Panc1 (cell line): ENCODE measurements around the gene SLC27A1. TPM values are rescaled to one million over a fixed set of nuclear protein-coding genes. Genes with fewer than 3 reads are reported as not detected.

Experiments
- ATAC-seq: fragments of 200-7000 bp; cut with Tn5 transposase; 2 replicates; pipeline ENCODE4 v1.9.1; 2020; ENCODE audit warnings: mild to moderate bottlenecking, moderate library complexity
- BruUV-seq: library from RNA; stranded (reverse); fragments of 400-500 nt; replicated peaks from 2 replicates; lab custom pipeline; 2021; lab: Mats Ljungman, UMichigan
- CTCF ChIA-PET: fragments of 300-600 bp; sonication (Branson Sonifier 250); formaldehyde crosslinking; loops from one replicate; lab custom pipeline; 2022; ENCODE audit warnings: antibody characterized with exemption; lab: Charles Lee
- POLR2A ChIA-PET: fragments of 300-600 bp; sonication (Branson Sonifier 250); formaldehyde crosslinking; loops from one replicate; lab custom pipeline; 2022; ENCODE audit warnings: antibody characterized with exemption; lab: Charles Lee
- DNase-seq: peaks from one replicate; pipeline ENCODE4 v3.0.0-alpha.2; 2010; ENCODE audit warnings: low read depth, low spot score
- H3K27ac ChIP-seq: 2 replicates; pipeline ENCODE4 v1.5.1; 2011; ENCODE audit warnings: mild to moderate bottlenecking, low read length, inconsistent platforms
- H3K27me3 ChIP-seq: fragments of 200-500 bp; sonication (Bioruptor generic); 2 replicates; pipeline ENCODE4 v1.6.0; 2014; ENCODE audit warnings: low read length, inconsistent platforms; ENCODE audit not compliant: control insufficient read depth, insufficient read depth
- H3K36me3 ChIP-seq: fragments of 200-500 bp; sonication (Bioruptor generic); 2 replicates; pipeline ENCODE4 v1.5.1; 2014; ENCODE audit warnings: inconsistent platforms, mild to moderate bottlenecking, low read length, moderate library complexity; ENCODE audit not compliant: control insufficient read depth, insufficient read depth
- H3K4me1 ChIP-seq: 2 replicates; pipeline ENCODE4 v1.5.1; 2011; ENCODE audit warnings: inconsistent platforms, mild to moderate bottlenecking, low read length, moderate library complexity; ENCODE audit not compliant: control insufficient read depth, insufficient read depth
- H3K4me3 ChIP-seq, 2 experiments: 2 replicates each; pipeline ENCODE4 v1.5.1; 2011 to 2012; ENCODE audit warnings: low read depth in 2 of 2, low read length in 2 of 2, mild to moderate bottlenecking in 2 of 2, inconsistent platforms in 1 of 2, moderate library complexity in 1 of 2
- H3K9me3 ChIP-seq: fragments of 200-500 bp; sonication (Bioruptor generic); 2 replicates; pipeline ENCODE4 v1.5.1; 2014; ENCODE audit warnings: low read depth, mild to moderate bottlenecking, inconsistent platforms, low read length, moderate library complexity; ENCODE audit not compliant: control insufficient read depth, insufficient read depth
- CTCF ChIP-seq: fragments of 450-650 bp; IDR thresholded peaks from 2 replicates; pipeline ENCODE4 v1.5.1; 2017; ENCODE audit warnings: mild to moderate bottlenecking
- POLR2AphosphoS5 ChIP-seq: IDR thresholded peaks from 2 replicates; pipeline ENCODE4 v1.6.1; 2012; ENCODE audit warnings: mild to moderate bottlenecking, low read depth, low read length, moderate library complexity
- REST ChIP-seq, 2 experiments: IDR thresholded peaks; 2 replicates each; pipeline ENCODE4 v1.6.1; 2011 to 2012; ENCODE audit warnings: low read depth in 2 of 2, control low read depth in 1 of 2, low read length in 1 of 2, mild to moderate bottlenecking in 1 of 2, moderate library complexity in 1 of 2; ENCODE audit not compliant: insufficient read depth in 1 of 2
- SIN3A ChIP-seq: IDR thresholded peaks from 2 replicates; pipeline ENCODE4 v1.6.1; 2012; ENCODE audit warnings: low read depth, mild to moderate bottlenecking, low read length, moderate library complexity, borderline replicate concordance; ENCODE audit not compliant: insufficient read depth
- TCF7L2 ChIP-seq: IDR thresholded peaks from 2 replicates; pipeline ENCODE4 v1.6.1; 2011; ENCODE audit warnings: mild to moderate bottlenecking, low read depth, low read length, inconsistent platforms
- in situ Hi-C: cut with HindIII; loops from 2 replicates; pipeline ENCODE4 v1.10.0; 2016; ENCODE audit warnings: low sequenced_read_pairs, low pct_unique_long_range_greater_than_20kb
- intact Hi-C: fragments of 100-400 bp; cut with micrococcal nuclease; formaldehyde crosslinking; loops from one replicate; pipeline ENCODE4 v1.10.0; 2022; ENCODE audit not compliant: unreplicated experiment
- total RNA-seq: library from RNA; stranded (reverse); gene quantifications from one replicate; pipeline ENCODE4 v1.2.1, GENCODE V29; 2021; ENCODE audit not compliant: unreplicated experiment

Gene SLC27A1
- total RNA-seq, 1 experiment from 2014 or later, result 5.4 TPM

- intact Hi-C loops (no loop called here), in situ Hi-C loops (no loop called here)
- POLR2A ChIA-PET, result no interaction called here
- ATAC-seq (no peak), DNase-seq (no peak)
- no peaks in the 10 kb centered on the region for H3K36me3 ChIP-seq
- no TSS peak for BruUV-seq
- H3K4me3 ChIP-seq, result no peak overlapping the region
- H3K27me3 ChIP-seq, result no peaks in the 10 kb centered on the region
- H3K4me1 ChIP-seq, result no peaks in the 10 kb centered on the region
- TF ChIP-seq TCF7L2 (no peak), POLR2AphosphoS5 (no peak), CTCF (no peak), REST (IDR thresholded peaks at IDR 0.05; ENCODE audit: insufficient read depth in 1 of 2, low read depth in 2 of 2, low read length in 1 of 2) (no peak), SIN3A (no peak)
- H3K9me3 ChIP-seq, result no peaks in the 10 kb centered on the region
- no peak overlapping the region for H3K27ac ChIP-seq
- CTCF ChIA-PET, result interaction anchor here (0.5 to 1.0 kb wide), 4 partner anchors 49 to 282 kb away, joined by 3 to 4 read pairs (median 3); no protein-coding TSS in a partner anchor
These were observed 25.4 kb downstream of the SLC27A1 start for GRCh38 chr19:17495639-17496296.

GRCh38 chr19:17496337-17496997 is 26.1 kb downstream of the SLC27A1 start:
- H3K36me3 ChIP-seq, result no peaks in the 10 kb centered on the region
- DNase-seq (peak; percentile 58), ATAC-seq (peak; percentile 88)
- H3K27me3 ChIP-seq, result no peaks in the 10 kb centered on the region
- H3K4me3 ChIP-seq, result no peak overlapping the region
- TF ChIP-seq CTCF (peak; percentile 95), SIN3A (no peak)
- CTCF ChIA-PET, result interaction anchor here (0.5 to 1.0 kb wide), 4 partner anchors 49 to 282 kb away, joined by 3 to 4 read pairs (median 3); no protein-coding TSS in a partner anchor
- H3K9me3 ChIP-seq, result no peaks in the 10 kb centered on the region
- no peaks in the 10 kb centered on the region for H3K4me1 ChIP-seq
- no peak overlapping the region for H3K27ac ChIP-seq
- POLR2A ChIA-PET, result no interaction called here
- in situ Hi-C loops, result no loop called here
- no TSS peak for BruUV-seq
- intact Hi-C loops, result no loop called here
